NCI-H187 treated with DMSO at 0.1 percent for 48 hours (cell line): ENCODE data around the gene TRPV2.

Experiments
- DNase-seq: peaks from one replicate; lab custom pipeline; 2025; lab: John Stamatoyannopoulos, UW

Gene TRPV2

DNA sequence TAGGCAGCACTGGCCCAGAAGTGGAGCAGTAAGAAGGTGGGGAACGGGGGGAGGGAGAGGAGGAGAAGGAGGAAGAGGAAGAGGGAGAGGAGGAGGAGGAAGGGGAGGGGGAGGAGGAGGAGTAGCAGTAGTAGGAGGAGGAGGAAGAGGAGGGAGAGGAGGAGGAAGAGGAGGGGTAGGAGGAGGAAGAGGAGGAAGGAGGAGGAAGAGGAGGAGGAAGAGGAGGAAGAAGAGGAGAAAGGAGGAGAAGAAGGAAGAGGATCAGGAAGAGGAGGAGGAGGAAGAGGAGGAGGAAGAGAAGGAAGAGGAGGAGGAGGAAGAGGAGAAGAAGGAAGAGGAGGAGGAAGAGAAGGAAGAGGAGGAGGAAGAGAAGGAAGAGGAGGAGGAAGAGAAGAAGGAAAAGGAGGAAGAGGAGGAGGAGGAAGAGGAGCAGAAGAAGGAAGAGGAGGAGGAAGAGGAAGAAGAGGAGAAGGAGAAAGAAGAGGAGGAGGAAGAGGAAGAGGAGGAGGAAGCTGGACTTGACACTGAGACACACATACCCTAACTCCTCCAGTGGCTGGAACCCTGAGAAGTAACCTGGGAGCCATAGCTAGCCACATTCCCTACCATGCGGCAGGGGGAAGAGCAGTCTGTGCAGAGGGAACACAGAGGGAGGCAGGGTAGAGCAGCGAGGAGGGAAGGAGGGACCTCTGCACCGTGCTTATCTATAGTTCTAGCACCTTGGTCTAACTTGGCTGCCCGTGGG lies 40.8 kb downstream of the TRPV2 start:
- DNase-seq = no peak

DNA sequence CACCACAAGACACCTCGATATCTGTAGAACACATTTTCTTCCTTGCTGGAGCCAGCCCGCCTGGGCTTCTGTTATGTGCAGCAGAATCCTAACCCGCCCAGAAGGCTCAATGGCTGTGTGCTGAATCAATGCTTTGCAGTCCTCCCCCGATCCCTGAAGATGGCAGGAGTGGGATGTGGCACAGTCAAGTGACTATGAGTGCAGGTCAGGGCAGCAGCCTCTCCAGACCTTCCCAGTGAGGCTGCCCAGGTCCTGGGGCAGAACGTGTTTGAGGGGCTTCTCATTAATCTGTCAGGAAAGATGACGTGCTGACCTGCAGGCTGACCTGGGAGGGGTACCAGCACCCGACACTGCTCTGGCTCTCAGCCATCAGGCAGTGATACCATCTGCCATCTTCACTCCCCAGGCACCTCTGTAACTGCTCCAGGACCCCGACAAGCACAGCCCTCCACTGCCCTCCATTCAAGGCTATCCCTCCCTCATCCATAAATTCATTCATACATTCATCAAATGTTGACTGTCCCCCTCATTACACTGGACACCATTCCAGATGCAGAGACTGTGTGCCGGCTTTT lies 41.5 kb downstream of the TRPV2 start:
- no peak for DNase-seq

DNA sequence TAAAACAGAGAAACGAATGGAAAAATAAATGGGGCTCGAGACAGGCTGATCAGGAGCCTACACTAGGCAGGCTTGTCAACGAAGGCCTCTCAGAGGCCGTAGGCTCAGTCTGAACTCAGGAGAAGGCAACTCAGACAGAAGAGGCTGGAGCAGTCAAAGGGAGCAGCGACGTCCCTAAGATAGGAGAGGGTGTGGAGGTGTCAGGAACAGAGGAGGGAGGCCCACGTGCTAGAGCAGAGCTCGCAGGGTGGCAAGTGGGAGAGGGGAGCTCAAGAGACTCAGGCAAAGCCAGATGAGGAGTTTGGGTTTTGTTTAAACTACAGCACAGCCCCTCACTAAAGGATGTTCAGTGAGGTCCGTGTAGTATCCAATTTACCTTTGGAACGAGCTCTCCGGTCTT lies 43.9 kb downstream of the TRPV2 start:
- DNase-seq = no peak

DNA sequence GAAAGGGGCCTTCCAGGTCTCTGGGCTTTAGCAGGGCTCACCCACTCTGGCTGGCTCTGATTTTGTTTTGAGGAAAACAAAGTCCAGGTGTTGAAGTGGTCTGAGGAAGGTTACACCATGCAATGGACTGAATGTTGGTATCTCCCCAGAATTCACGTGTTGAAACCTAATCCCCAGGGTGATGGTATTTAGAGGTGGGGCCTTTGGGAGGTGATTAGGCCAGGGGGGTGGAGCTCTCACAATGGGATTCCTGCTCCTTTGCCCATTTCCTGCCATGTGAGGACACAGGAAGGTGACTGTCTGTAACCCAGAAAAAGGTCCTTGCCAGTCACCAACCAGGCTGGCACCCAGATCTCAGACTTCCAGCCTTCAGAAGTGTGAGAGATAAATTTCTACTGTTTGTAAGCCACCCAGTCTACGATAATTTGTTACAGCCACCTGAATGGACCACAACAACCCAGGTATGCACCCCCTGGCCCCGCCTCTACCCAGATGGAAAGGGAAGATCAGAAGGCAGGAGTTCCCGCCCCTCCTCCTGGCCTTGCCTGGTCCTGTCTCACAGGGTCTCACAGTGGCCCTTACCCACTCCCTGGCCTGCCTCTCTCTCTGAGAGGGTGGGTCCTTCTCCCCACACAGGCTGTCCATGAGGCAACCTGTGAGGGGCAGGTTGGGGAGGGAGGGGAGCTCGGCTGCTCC lies 44.6 kb downstream of the TRPV2 start:
- DNase-seq = no peak

DNA sequence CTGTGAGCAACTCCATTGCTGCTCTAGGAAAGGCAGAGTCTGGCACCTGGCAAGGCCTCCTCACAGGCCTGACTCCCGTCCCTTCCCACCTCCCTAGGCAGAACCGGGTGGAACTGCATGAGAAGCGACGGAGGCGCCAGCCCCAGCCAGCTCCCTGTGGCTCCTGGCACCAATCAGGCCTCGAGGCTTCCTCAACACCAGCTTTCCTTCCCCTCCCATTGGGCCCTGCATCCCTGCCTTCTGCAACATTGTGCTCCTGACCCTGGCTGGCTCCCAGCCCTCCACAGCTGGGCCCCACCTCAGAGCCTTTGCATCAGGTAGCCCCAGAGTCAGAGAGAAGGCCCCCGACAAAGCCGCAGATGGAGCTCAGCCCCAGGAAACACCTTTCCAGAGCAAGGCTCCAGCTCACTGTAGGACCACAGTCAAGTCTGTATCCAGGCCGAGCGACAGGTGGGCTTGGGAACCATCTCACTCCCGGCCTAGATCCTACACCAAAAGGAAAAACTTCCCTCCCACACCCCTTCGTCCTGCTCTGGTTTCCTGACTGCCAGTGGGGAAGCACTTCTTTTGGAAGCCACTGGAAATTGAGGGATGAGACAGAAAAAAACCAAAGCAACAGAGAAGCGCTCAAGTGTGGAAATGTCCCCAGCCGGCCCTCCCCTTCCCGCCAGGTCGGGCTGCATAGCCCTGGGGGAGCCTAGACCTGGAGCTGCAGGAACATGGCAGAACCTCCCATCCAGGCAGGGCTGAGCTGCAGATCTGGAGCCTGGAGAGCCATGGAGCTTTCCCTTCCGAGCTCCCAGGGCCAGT lies 45.6 kb downstream of the TRPV2 start:
- no peak for DNase-seq

- DNase-seq = no peak
These were observed 46.2 kb downstream of the TRPV2 start for GRCh38 chr17:16461606-16461866.

- DNase-seq = no peak
These were observed 46.9 kb downstream of the TRPV2 start for GRCh38 chr17:16462070-16462864.

DNA sequence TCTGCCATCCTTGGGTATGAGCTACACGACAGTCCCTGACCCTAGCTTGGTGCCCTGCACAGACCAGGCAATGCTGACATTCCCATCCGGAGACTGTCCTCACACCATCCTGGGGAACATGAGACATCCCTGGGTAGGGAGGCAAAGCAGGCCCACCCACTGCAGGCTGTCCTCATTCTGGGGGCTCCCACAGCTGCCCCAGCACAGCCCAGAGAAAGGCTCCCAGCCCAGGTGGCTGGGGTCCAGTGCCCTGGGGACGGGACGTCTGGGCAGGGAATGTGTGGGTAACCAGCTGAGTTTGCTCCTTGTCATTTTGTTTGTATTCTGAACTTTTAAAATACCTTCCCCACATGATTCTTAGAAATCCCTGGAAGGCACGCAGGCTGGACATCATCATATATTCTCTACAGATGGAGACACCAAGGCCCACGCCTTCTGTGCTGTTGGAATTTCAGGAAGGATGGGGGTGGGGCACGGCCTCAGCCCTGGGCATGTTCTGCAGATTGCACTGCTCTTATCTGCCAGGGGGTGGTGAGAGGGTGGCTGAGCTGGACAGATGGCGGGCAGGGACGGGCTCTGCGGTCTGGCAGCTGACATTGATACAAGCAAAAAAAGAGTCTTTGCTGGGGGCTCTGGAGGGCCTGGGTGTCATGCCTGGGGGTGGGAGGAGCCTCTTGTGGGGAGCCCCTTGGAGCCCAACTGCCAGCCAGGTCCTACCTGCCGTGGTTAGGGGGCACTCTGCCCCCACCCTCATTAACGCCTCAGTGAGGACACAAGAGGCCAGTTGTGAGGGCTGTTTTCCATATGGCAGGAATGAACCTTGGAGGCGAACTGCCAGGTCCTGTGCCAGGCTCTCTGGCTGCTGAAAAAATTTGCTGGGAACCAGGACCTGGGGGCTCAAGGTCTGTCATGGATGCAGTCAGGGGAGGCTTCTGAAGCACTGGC lies 48.3 kb downstream of the TRPV2 start:
- DNase-seq = no peak

DNA sequence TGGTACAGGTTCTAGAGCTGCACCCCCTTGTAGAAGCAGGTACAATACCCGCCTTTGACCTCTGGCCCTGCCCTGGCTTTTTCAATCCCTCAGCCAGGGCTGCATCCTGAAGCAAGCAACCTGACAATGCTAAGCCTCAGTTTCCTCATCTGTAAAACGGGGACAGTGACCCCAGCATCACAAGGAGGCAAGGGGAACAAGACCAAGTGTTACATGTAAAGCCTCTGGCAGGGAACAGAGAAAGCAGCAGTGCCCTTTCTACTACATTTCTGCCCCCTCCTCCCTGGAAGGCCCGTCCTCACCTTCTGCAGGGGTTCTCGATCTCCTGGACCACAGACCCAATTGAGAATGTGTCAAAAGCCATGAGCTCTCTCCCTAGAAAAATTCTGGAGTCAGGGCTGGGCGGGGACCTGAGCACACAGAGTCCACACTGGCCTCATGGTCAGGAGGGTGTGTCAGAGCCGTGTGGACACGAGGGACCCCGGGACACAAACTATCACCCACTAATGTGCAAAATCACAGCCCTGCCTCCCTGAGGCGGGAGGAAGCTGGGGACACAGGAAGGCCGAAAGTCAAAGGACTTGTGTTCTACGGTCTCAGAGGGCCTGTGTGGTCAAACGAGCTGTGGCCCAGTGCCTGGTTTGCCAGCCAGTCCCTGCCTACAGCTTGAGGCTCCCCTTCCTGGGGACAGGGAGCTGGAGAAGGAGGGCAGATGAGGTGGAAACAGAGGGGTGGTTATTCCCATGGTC lies 49.1 kb downstream of the TRPV2 start:
- no peak for DNase-seq

DNA sequence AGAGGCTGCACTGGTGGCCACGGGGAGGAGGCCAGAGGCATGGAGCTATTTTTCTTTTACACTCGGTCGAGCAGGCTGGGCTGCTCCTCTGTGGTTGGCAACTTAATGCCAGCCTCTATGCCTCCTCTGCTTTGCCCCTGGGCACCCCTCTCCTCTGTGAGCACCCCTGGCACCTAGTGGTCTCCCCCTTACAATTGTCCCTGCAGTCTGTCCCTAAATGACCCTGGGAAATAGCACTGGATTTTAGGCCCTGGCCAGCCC lies 49.6 kb downstream of the TRPV2 start:
- DNase-seq = no peak

GRCh38 chr17:16465861-16466338 lies 50.5 kb downstream of the TRPV2 start:
- no peak for DNase-seq

DNA sequence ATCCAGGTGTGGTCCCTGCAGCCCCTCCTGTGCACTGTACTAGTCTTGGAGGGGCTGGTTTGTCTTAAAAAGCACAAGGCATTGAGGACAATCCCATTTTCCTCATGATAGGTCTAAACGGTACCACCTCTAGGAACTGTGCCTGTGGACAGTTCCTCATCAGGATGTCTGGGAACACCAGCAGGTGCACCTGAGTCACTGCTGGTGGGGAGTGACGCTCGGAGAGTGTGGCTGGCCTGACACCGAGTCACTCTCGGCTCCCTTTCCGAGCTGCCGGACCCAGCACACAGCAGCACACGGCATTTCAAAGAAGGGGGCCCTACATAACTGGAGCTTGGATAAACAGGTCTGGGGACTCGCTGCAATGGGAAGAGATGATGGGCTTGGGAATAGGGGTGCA lies 51.0 kb downstream of the TRPV2 start:
- DNase-seq = no peak

DNA sequence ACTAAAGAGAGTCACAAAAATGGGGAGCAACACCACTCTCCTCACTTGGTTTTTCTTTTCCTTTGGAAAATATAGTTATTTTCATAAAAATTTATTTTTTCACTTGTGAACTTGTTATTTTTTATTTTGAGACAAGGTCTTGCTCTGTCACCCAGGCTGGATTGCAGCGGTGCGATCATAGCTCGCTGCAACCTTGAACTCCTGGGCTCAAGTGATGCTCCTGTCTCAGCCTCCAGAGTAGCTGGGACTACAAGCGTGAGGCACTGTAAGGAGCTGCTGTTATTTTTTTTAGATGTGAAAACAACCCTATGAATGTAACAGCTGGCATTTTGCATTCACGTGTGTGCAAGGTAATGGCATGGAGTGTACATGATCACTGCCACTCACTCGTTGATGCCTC lies 51.7 kb downstream of the TRPV2 start:
- DNase-seq = no peak

GRCh38 chr17:16467886-16468285 lies 52.5 kb downstream of the TRPV2 start:
- no peak for DNase-seq

DNA sequence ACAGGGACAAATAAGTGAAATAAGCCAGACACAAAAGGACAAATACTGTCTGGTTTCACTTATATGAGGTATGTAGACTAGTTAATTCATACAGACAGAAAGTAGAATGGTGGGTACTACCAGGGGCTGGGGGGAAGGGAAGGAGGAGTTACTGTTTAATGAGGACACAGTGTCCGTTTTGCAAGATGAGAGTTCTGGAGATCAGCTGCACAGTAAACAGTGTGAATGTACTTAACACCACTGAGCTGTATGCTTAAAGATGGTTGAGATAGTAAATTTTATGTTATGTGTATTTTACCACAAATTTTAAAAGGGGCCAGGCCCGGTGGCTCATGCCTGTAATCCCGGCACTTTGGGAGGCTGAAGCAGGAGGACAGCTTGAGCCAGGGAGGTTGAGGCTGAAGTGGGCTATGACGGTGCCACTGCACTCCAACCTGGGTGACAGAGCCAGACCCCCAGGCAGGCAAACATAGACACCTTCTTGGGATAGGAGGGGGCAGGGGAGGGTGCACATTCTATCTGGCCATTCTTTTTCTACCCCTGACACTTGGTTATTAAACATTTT lies 53.1 kb downstream of the TRPV2 start:
- no peak for DNase-seq

DNA sequence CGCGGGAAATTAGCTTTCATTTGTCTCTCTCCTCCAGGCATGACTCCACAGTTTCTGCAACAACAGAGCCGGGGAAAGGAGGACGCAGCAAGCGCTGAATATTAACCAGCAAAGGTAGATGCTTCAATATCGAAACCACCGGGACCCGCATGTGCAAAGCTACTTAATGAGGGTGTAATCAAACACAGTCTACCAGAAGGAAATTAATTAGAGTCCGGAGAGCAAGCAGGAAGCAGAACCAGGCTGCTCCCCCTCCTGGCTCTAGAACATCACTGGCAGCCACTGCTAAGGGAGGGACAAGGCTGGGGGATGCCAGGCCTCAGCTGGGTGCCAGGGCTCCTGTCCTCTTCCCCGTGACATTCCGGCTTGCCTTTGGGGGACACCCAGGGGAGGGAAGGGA lies 54.9 kb downstream of the TRPV2 start:
- DNase-seq = no peak

- no peak for DNase-seq
These were observed 55.9 kb downstream of the TRPV2 start for GRCh38 chr17:16471295-16471694.

- DNase-seq = no peak
These were observed 57.2 kb downstream of the TRPV2 start for GRCh38 chr17:16472539-16472938.

DNA sequence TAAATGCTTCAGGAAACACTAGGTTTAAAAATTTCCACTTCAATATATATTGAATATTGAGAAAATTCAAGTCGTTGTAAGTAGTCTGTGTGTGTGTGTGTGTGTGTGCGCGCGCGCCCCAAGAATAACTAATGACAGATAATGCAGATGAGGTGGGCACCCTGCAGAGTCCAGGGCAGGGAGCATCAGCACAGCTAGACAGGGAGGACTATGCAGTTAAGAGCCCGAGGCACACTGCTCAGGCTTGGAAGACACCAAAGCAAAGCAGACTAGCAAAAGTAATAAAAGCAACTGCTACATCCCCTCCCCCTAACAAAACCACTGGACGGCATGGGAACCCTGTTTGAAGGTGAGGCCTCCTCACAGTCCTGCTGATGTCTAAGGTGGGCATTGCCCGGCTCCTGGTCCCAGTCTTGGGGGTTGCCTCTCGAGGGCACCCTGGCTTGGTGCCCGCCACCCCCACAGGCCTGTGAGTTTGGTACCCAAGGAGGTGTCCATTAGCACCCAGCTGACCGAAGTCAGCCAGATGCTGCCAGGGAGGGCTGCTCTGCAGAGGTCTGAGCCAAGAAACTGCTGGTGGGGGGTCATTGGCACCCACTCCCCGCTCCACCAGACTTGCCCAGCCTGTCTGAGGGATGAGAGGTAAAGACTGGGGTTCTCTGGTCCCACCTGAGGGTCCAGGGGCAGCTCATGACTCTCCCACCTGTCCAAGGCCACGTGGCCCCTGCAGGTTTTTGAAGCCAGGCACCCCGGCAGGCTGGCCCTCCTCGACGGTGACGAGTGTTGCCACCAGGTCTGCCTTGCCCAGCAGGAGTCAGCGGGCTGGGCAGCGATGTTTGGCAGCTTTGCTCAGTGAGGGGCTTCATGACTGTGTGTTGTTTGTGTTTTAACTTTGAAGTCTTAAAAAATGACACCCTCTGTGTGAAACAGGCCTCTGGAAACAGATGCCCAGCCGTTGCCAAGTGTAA lies 58.0 kb downstream of the TRPV2 start:
- DNase-seq = no peak
